HG02678 (cell line): ENCODE measurements around the gene SLC19A1.
"Not testable (repeated sequence)": the region's sequence is repeated elsewhere in the genome, so short reads cannot be mapped to it uniquely, and the experiment has no call there.

Experiments used
- ATAC-seq: cut with Tn5 transposase; IDR thresholded peaks from one replicate; pipeline ENCODE4 v1.9.1; 2021; ENCODE audit warnings: mild to moderate bottlenecking, moderate library complexity; ENCODE audit not compliant: unreplicated experiment

The SLC19A1 gene

GRCh38 chr21:45535341-45536081 is 6.7 kb downstream of the SLC19A1 start:
- no peak for ATAC-seq

GRCh38 chr21:45534636-45535331 is 7.5 kb downstream of the SLC19A1 start:
- no peak for ATAC-seq

GRCh38 chr21:45533846-45534635 is 8.2 kb downstream of the SLC19A1 start:
- no peak for ATAC-seq

GRCh38 chr21:45533361-45533845 is 8.8 kb downstream of the SLC19A1 start:
- no peak for ATAC-seq

- no peak for ATAC-seq
These were observed 9.3 kb downstream of the SLC19A1 start for GRCh38 chr21:45532826-45533360.

- ATAC-seq = no peak
These were observed 10.6 kb downstream of the SLC19A1 start for GRCh38 chr21:45531393-45532215.

GRCh38 chr21:45531114-45531392 is 11.2 kb downstream of the SLC19A1 start:
- ATAC-seq = not testable (repeated sequence)

- no peak for ATAC-seq
These were observed 11.7 kb downstream of the SLC19A1 start for GRCh38 chr21:45530423-45531113.

- ATAC-seq = no peak
These were observed 12.3 kb downstream of the SLC19A1 start for GRCh38 chr21:45529785-45530422.

GRCh38 chr21:45528981-45529784 is 13.1 kb downstream of the SLC19A1 start:
- ATAC-seq = no peak

GRCh38 chr21:45528028-45528705 is 14.1 kb downstream of the SLC19A1 start:
- ATAC-seq = no peak

GRCh38 chr21:45527151-45527999 is 14.9 kb downstream of the SLC19A1 start:
- ATAC-seq = not testable (repeated sequence)

GRCh38 chr21:45525910-45526306 is 16.3 kb downstream of the SLC19A1 start:
- no peak for ATAC-seq

- no peak for ATAC-seq
These were observed 16.9 kb downstream of the SLC19A1 start for GRCh38 chr21:45525153-45525909.

GRCh38 chr21:45524756-45525152 is 17.5 kb downstream of the SLC19A1 start:
- ATAC-seq = no peak

GRCh38 chr21:45523411-45524101 is 18.7 kb downstream of the SLC19A1 start:
- ATAC-seq = no peak
